ENCODE measurements around the gene ADORA3. TPM values are rescaled to one million over a fixed set of nuclear protein-coding genes. Genes with fewer than 3 reads are reported as not detected.

ADORA3 gene
- total RNA-seq, 4 donors from 2014 or later: 0.27 to 6.9 (median 3.1) TPM

DNA sequence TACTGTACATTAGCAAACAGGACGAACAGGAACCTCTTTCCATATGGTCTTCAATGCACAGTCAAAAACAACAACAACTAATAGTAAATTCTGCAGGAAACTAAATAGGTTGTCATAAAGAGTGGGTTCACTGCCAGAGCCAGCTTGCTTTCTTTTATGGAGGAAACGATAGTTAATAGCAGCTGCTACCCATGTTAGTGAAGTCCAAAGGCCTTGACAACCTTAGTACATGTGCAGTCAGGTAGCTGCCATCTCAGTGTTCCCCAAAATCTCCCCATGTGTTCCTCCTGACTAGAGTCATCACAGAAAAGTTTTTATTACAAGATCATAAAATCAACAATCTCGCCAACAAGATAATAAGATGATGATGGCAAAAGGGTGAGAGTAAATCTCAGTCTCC lies 16.6 kb upstream of the ADORA3 start:
- H3K27me3 ChIP-seq: peaks cover 0 to 9% (median 0%) of the 10 kb centered on the region in 4 donors
- intact Hi-C loops (cut with DNase I): no loop called here
- TF ChIP-seq POLR2A (IDR thresholded peaks at IDR 0.05): no peak
- TF ChIP-seq CTCF (IDR thresholded peaks at IDR 0.05): no peak
- no peak overlapping the region for H3K4me3 ChIP-seq
- H3K27ac ChIP-seq: no peak overlapping the region
- no peak for DNase-seq
- no peaks in the 10 kb centered on the region for H3K9me3 ChIP-seq
- peaks cover 14 to 24% (median 15%) of the 10 kb centered on the region in 3 donors for H3K4me1 ChIP-seq
- WGBS, 2 donors: 83 to 100% methylated on average over 2 to 3 of the region's 3 CpGs
- H3K36me3 ChIP-seq: no peaks in the 10 kb centered on the region

GRCh38 chr1:111517469-111518225 lies 14.2 kb upstream of the ADORA3 start:
- H3K36me3 ChIP-seq: no peaks in the 10 kb centered on the region
- no peak for DNase-seq
- TF ChIP-seq CTCF (IDR thresholded peaks at IDR 0.05) (no peak), POLR2A (IDR thresholded peaks at IDR 0.05) (no peak)
- no peaks in the 10 kb centered on the region for H3K9me3 ChIP-seq
- peaks cover 0 to 9% (median 0%) of the 10 kb centered on the region in 4 donors for H3K27me3 ChIP-seq
- H3K4me1 ChIP-seq: peaks cover 14 to 41% (median 19%) of the 10 kb centered on the region in 3 donors
- no peak overlapping the region for H3K4me3 ChIP-seq
- intact Hi-C loops (cut with DNase I): no loop called here
- 75 to 80% methylated on average over 1 of the region's 1 CpG for WGBS, 2 donors
- H3K27ac ChIP-seq: peak overlapping the region in 1 of 4 donors; percentile 78

DNA sequence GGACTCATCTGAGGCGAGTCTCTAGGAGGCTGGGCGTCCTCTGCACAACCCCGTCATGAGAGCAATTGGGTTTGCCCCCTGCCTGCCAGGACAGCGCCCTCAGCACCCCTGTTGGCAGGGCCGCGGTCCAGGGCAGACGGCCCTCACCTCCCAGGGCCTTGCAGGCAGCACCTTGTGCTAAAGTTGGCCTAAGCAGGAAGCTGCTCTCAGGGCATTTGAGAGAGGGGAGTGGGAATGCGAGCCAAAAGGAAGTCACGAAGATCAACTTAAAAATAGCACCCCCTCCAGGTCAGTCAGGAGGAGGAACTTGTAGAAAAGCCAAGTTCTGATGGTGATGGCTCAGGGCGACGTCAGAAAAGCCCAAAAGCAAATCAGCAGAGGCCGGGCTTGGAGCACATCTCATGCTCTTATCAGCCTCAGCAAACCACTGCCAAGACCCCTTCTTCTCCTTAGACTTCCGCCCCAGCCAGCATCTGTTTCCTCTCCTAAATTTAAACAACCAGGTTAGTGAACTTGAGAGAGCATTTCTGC lies 12.6 kb upstream of the ADORA3 start:
- no peak for DNase-seq
- 18 to 45% methylated on average over 3 to 6 of the region's 13 CpGs for WGBS, 2 donors
- Histone ChIP-seq H3K36me3 (no peaks in the 10 kb centered on the region), H3K4me1 (peaks cover 14 to 41% (median 19%) of the 10 kb centered on the region in 3 donors), H3K9me3 (no peaks in the 10 kb centered on the region), H3K27me3 (peaks cover 0 to 9% (median 0%) of the 10 kb centered on the region in 4 donors), H3K4me3 (peak overlapping the region; percentile 5 to 62 (median 37)), H3K27ac (peak overlapping the region; percentile 56 to 85 (median 80))
- intact Hi-C loops (cut with DNase I): no loop called here
- TF ChIP-seq CTCF (IDR thresholded peaks at IDR 0.05) (peak in 3 of 6 experiments; percentile 19 to 34 (median 25)), POLR2A (IDR thresholded peaks at IDR 0.05) (peak in 1 of 4 donors; percentile 16)

DNA sequence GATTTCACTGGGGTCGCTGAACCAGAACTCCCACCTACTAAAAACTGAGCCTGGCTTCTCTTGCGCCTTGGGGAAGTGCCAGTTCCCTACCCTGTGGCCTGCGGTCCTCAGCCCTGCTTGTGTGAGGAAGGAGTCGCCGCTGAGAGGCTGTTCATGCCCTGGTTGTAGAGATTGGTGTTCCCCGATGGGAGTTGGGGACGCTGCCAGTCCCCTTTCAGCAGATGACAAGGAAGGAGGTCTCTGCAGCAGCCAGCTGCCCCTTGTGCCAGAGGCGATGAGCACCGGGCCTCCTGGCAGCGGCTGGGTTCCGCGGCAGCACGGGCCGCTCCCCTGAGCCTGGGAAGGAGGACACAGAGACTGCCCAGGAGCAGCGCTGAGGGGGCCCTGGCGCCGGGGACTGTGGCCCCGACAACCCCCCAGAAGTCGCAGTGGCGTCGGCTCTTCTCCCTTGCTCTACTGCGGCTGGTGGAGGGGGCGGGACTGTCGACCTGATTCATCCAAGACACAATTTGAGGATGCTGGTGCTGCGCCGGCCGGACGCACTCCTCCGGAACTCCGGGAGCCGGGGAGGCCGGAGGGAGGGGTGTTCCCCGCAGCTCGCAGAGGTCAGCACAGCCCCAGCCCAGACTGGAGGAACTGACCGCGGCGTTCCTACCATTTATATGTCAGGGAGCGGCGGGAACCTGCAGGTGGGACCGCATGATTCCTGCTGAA lies 12.0 kb upstream of the ADORA3 start:
- WGBS, 2 donors: 30% methylated on average over 2 of the region's 40 CpGs; no CpG with 5 or more reads in 1 of the 2 donors
- no peak for TF ChIP-seq CTCF (IDR thresholded peaks at IDR 0.05)
- TF ChIP-seq POLR2A (IDR thresholded peaks at IDR 0.05): peak in 1 of 4 donors; percentile 16
- intact Hi-C loops (cut with DNase I): no loop called here
- no peaks in the 10 kb centered on the region for H3K36me3 ChIP-seq
- H3K4me1 ChIP-seq: peaks cover 14 to 42% (median 19%) of the 10 kb centered on the region in 3 donors
- H3K4me3 ChIP-seq: peak overlapping the region; percentile 5 to 62 (median 37)
- H3K27ac ChIP-seq: peak overlapping the region; percentile 56 to 85 (median 80)
- DNase-seq: no peak
- H3K27me3 ChIP-seq: peaks cover 0 to 9% (median 0%) of the 10 kb centered on the region in 4 donors
- H3K9me3 ChIP-seq: no peaks in the 10 kb centered on the region
